Erythroblast (primary cell): ENCODE data around the gene AUTS2.

Experiments used
- GATA1 ChIP-seq: IDR thresholded peaks from 2 replicates; pipeline ENCODE4 v1.6.1; 2011; ENCODE audit warnings: low read depth, mild to moderate bottlenecking, control low read depth, low read length, moderate library complexity
- POLR2A ChIP-seq: IDR thresholded peaks from 2 replicates; pipeline ENCODE4 v1.6.1; 2011; ENCODE audit warnings: mild to moderate bottlenecking, low read length

DNA sequence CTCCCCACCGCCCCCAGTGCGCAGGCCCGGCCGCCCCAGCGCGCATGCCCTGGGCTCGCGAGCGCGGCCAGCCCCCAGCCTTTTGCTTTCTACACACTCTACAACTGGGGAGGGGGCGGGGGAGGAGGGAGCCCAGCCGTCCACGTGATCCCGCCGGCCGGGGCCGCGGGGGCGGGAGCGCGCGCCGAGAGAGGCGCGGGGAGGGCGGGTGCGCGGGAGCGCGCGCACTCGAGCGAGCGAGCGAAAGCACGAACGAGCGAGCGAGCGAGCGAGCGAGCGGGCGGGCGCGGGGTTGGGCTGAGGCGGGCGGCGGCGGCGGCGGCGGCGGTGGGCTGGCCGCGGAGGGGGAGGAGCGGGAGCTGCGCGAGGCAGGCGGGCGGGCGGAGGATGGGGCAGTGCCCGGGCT, at the start of gene AUTS2:
- TF ChIP-seq POLR2A, result no peak
- TF ChIP-seq GATA1, result no peak
